Measurements from ENCODE around the gene DAB2IP. TPM values are rescaled to one million over a fixed set of nuclear protein-coding genes. Genes with fewer than 3 reads are reported as not detected.
"Not testable (repeated sequence)": the region's sequence is repeated elsewhere in the genome, so short reads cannot be mapped to it uniquely, and the experiment has no call there.

The DAB2IP gene
- total RNA-seq, 1 donor = 0.81 TPM

GRCh38 chr9:121737481-121737931, 86.1 kb downstream of the DAB2IP start:
- DNase-seq (ENCODE audit: low read depth in 2 of 3, low spot score in 2 of 3) = no peak

- DNase-seq (ENCODE audit: low read depth in 2 of 3, low spot score in 2 of 3) = no peak
Measured at GRCh38 chr9:121738411-121738810, 87.0 kb downstream of the DAB2IP start.

DNA sequence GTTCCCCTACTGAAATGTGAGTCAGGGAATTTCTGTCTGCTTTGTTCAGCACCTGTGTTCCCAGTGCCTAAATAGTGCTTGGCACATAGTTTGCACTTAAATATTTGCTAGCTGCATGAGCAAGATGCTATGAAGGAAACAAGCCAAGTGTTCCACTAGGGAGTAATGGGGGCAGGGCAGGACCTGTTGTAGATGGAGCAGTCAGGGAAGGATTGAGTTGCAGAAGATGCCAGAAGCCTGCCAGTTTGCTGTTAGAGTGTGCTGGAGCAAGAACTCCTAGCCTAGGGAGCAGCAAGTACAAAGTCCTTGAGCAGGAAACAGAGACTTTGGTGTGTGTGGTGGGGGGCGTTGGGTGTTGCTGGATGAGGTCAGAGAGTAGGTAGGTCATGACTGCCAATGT, 87.5 kb downstream of the DAB2IP start:
- no peak for DNase-seq (ENCODE audit: low read depth in 2 of 3, low spot score in 2 of 3)

DNA sequence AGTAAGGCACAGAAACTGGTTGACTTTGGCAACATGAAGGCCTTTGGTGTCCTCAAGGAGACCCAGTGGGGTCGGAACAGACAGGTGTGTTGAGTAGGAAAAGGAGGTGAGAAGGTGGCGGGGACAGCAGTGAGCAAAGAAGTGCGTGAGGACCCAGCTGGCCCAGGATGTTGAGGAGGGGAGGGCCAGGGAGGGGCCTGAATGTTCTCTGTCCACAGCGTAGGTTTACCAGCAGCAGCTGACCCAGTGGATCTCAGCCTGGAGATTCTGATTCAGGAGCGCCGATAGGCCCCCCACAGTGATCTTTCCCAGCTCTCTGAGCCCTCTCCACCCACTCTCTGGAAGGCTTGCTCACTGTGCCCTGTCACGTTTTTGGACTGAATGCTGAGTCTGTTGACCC, 88.5 kb downstream of the DAB2IP start:
- DNase-seq (ENCODE audit: low read depth in 2 of 3, low spot score in 2 of 3) = no peak

DNA sequence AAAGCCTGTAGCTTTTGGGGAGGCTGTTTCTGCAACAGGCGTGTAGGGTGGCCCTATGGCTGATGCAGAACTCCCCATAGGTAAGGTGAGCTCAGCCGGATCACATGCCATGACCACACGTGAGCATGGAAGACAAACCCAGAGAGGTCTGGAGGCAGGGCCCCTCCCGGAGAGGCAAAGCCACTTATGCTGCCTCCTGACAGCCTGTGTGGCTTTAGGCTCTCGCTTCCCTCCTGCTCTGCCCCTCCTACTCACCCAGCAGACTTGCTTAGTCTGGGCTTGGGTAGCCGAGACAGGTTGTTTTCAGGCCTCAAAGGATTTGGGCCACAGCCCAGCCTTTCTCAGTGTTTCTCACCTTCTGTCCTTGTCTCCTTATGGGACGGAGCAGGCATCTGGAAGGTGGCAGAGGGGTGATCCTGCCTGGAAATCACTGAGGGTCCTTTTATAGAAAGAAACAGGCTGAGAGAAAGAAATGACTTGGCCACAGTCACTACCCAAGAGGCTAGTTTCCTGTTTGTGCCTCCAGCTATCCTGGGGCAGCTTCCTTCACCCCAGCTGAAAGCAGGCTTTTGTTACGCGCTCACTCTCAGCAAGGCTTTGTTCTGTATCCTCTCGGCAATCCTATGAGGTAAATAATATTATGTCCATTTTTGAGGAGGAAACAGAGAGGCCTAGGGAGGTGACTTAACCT, 89.9 kb downstream of the DAB2IP start:
- no peak for DNase-seq (ENCODE audit: low read depth in 2 of 3, low spot score in 2 of 3)

- DNase-seq (ENCODE audit: low read depth in 2 of 3, low spot score in 2 of 3) = not testable (repeated sequence)
Measured at GRCh38 chr9:121741919-121742283, 90.5 kb downstream of the DAB2IP start.

- DNase-seq (ENCODE audit: low read depth in 2 of 3, low spot score in 2 of 3) = no peak
Measured at GRCh38 chr9:121742923-121743322, 91.5 kb downstream of the DAB2IP start.

- DNase-seq (ENCODE audit: low read depth in 2 of 3, low spot score in 2 of 3) = no peak
Measured at GRCh38 chr9:121743441-121744001, 92.1 kb downstream of the DAB2IP start.

GRCh38 chr9:121744002-121744686, 92.7 kb downstream of the DAB2IP start:
- peak in 2 of 3 donors; percentile 33 to 57 for DNase-seq (ENCODE audit: low read depth in 2 of 3, low spot score in 2 of 3)

DNA sequence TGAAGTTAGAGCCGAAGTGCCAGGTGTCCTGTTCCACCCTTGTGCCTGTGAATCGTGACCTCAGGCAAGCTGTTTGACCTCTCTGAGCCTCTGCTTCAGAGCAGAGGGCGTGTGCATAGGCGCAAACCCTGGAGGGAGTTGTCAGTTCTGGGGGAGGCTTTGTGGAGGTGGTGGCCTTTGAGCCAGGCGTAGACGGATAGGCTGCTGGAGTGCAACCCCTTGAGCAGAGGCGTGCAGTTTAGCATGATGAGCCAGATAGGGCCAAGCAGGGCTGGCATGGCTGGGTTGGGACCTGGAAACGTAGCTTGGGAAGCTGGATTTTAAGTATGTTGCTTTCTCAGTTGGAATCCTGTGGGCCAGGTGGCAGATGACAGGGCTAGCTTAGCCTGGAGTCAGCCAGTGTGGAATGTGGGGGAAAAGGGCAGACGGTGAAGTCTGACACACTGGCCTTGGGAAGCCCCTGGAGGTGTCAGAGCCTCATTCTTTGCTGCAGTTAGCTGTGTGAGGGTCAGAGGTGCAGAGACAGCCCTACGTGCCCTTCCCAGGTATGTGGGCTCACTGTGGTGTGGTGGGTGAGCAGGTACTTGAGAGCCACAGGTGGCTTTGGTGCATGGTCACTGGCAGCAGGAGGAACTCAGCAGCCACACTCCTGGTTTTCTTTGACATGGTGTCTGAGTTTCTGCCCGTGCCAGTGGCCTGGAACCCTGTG, 93.4 kb downstream of the DAB2IP start:
- no peak for DNase-seq (ENCODE audit: low read depth in 2 of 3, low spot score in 2 of 3)

DNA sequence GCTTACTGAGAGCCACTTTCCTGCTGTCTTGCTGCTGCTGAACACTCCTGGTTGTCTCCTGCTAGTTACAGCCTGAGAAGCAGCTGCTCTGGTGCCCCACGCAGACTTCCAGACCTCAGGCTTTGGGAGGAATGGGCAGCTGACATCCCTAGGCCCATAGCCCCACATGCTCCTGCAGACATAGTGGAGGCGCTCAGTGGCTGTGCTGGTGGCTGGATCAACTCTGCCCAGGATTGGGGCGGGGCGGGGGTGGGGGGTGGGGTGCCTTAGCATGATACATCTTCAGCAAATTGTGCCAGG, 93.9 kb downstream of the DAB2IP start:
- DNase-seq (ENCODE audit: low read depth in 2 of 3, low spot score in 2 of 3) = no peak

DNA sequence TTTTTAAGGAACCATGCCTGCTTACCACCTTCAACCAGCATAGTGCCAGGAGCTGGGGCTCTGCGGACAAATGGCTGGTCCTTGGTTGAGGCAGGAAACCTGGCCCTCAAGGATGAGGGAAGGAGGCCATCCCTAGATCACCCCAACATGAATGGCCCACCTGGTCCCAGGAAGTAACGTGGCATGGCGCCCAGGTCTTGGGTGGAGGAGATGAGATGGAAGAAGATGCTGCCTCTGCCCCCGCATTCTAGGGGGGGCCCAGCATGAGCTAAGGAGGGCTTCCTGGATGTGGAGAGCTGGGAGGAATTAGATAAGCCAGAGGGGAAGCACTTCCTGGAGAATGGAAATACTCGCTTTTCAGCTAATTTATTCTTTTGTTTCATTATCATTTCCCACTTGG, 95.0 kb downstream of the DAB2IP start:
- no peak for DNase-seq (ENCODE audit: low read depth in 2 of 3, low spot score in 2 of 3)

DNA sequence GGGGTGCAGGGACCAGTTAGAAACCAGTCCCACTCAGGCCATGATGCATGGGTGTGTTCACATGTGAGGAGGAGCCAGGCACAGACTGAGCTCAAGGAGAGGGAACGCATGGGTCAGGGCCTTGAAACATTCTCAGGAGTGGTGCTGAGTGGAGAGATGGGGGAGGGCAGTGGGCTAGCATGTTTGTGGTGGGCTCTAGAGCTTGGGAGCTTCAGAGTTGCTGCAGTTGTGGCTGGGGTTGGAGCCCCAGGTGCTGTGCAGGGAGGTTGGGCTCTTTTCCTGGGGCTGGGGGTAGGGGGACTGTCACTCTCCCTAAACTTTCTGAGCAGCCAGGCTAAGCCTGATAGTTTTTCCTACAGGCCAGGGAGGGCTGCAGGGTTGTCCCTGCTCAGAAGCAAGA, 95.4 kb downstream of the DAB2IP start:
- DNase-seq (ENCODE audit: low read depth in 2 of 3, low spot score in 2 of 3) = no peak

DNA sequence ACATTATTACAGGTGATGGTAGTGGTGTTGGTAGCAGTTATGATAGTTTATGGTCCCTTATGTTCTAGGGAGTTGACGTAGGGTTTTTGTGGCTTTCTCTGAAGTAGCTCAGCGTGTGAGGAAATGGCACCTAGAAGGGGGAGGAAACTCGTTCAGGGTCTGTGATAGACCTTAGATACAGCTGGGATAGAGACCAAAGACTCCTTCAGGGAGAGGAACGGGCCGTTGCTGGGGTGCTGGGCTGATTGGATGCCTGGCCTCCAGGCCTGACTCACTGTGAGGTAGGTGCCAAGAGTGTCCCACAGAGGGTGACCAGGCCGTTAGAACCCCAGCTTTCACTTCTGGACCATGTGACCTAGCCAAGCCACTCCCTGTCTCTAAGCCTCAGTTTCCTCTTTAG, 96.6 kb downstream of the DAB2IP start:
- DNase-seq (ENCODE audit: low read depth in 2 of 3, low spot score in 2 of 3) = no peak

- DNase-seq (ENCODE audit: low read depth in 2 of 3, low spot score in 2 of 3) = no peak
Measured at GRCh38 chr9:121748727-121749423, 97.4 kb downstream of the DAB2IP start.

DNA sequence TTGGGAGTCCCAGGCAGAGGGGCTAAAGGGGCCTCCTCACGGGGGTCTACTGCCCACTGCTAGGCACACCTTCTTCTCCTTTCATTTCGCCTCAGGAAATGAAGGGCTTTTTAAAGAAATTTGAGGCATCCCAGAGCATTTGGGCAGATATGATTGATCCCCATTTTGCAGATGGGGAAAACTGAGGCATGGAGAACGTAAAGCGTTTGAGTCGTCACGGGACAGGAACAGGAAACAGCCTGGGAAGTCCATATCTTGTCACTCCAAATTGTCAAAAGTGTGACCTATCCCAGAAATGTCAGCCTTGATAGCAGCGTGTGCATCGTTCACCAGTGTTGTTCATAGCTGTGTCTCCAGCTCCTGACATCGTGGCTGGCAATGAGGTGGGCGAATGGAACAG, 98.2 kb downstream of the DAB2IP start:
- no peak for DNase-seq (ENCODE audit: low read depth in 2 of 3, low spot score in 2 of 3)

- DNase-seq (ENCODE audit: low read depth in 2 of 3, low spot score in 2 of 3) = no peak
Measured at GRCh38 chr9:121750259-121750714, 98.9 kb downstream of the DAB2IP start.

- no peak for DNase-seq (ENCODE audit: low read depth in 2 of 3, low spot score in 2 of 3)
Measured at GRCh38 chr9:121750715-121751623, 99.5 kb downstream of the DAB2IP start.

GRCh38 chr9:121751686-121752445, 100.4 kb downstream of the DAB2IP start:
- DNase-seq (ENCODE audit: low read depth in 2 of 3, low spot score in 2 of 3) = no peak
